Esophagus muscularis mucosa (tissue), 4 donors: ENCODE results near the gene GIMAP6. TPM values are rescaled to one million over a fixed set of nuclear protein-coding genes. Genes with fewer than 3 reads are reported as not detected.
"Not testable (repeated sequence)": the region's sequence is repeated elsewhere in the genome, so short reads cannot be mapped to it uniquely, and the experiment has no call there.

Source experiments
- DNase-seq: peaks from one replicate; pipeline ENCODE4 v3.0.0-alpha.2; 2017; ENCODE audit errors: extremely low spot score
- H3K27ac ChIP-seq, 4 donors: fragments of 200-600 bp; sonication (generic); replicated peaks in 1 of 4; 1 replicate in 3 of 4; 2 replicates in 1 of 4; pipeline ENCODE4 v1.5.1; 2016 to 2019; ENCODE audit warnings: mild to moderate bottlenecking in 1 of 4
- H3K27me3 ChIP-seq, 4 donors: fragments of 200-600 bp; sonication (generic); one replicate each; pipeline versions ENCODE4 v1.5.1 to v1.6.0; 2016 to 2019
- H3K36me3 ChIP-seq, 4 donors: fragments of 200-600 bp; sonication (generic); one replicate each; pipeline ENCODE4 v1.5.1; 2016 to 2019
- H3K4me1 ChIP-seq, 4 donors: fragments of 200-600 bp; sonication (generic); one replicate each; pipeline ENCODE4 v1.5.1; 2016 to 2019
- H3K4me3 ChIP-seq, 4 donors: fragments of 200-600 bp; sonication (generic); 1 replicate in 2 of 4; 2 replicates in 2 of 4; pipeline ENCODE4 v1.5.1; 2016 to 2019; ENCODE audit warnings: mild to moderate bottlenecking in 4 of 4, moderate library complexity in 1 of 4
- H3K9me3 ChIP-seq, 4 donors: fragments of 200-600 bp; sonication (generic); 1 replicate in 3 of 4; 2 replicates in 1 of 4; pipeline ENCODE4 v1.5.1; 2016 to 2019
- EP300 ChIP-seq: sonication (generic); formaldehyde crosslinking; IDR thresholded peaks from one replicate; pipeline ENCODE4 v1.6.1; 2017; ENCODE audit warnings: antibody characterized with exemption
- POLR2A ChIP-seq: fragments of 450-650 bp; IDR thresholded peaks from one replicate; pipeline ENCODE4 v1.6.1; 2017; ENCODE audit warnings: antibody characterized with exemption, moderate library complexity, mild to moderate bottlenecking, low read depth
- POLR2AphosphoS5 ChIP-seq, 2 donors: sonication (generic); formaldehyde crosslinking; IDR thresholded peaks; one replicate each; pipeline ENCODE4 v1.6.1; 2017; ENCODE audit warnings: antibody characterized with exemption in 2 of 2
- WGBS: methylation state at CpG from one replicate; pipeline ENCODE4 v1.1.5; 2018; 5-methylcytosine and 5-hydroxymethylcytosine counted together
- intact Hi-C: fragments of 100-400 bp; cut with DNase I; formaldehyde crosslinking; loops from one replicate; pipeline ENCODE4 v1.15.1; 2023
- total RNA-seq, 4 donors: library from RNA; depleted of rRNA; stranded (reverse); fragments of >200 nt; gene quantifications; one replicate each; pipeline versions ENCODE4 v1.1.0 to v1.2.1, GENCODE V29; 2016
- TF ChIP-seq, protein P1 (sequence below), 3 experiments: fragments of 200-600 bp in 2 of 3; fragments of 450-650 bp in 1 of 3; sonication (generic) in 2 of 3; IDR thresholded peaks; one replicate each; pipeline ENCODE4 v1.5.1; 2017 to 2019; ENCODE audit warnings: antibody characterized with exemption in 3 of 3, mild to moderate bottlenecking in 2 of 3, moderate library complexity in 1 of 3

Gene GIMAP6
- total RNA-seq, 4 donors from 2014 or later = 25.7 to 45.9 (median 37.2) TPM

DNA sequence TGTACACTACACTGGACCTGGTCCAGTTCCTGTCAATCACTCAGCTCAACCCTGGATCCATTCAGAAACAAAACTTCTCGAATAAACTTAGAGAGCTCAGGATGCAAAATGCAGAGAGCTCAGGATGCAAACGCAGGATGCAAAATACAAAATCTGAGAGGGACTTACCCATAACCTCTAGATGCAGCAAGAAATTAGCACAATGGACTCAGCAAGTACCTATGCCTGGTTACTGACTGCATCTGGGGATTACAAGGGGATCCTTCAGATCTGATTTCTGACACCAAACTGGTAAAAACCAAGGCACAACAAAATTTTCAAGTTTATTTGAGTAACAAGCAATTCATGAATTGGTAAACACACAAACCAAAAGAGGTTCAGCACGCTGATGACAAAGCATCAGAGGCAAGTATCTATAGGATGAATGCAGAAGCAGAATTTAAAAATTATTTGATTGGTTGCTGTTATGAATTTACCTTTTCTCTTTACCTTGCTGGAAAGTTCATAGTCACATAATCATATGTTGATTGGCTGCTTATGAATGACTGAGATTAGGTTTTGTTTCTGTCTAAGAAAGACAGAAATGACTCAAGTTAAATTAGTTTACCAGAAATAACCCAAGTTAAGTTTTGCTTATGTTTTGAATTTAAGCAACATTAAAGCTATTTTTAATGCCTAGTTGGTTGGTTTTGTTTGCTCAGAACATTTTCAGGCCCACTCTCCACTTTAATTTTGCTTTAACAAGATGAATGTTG lies 11.4 kb downstream of the GIMAP6 start:
- TF ChIP-seq POLR2A (no peak), EP300 (no peak), POLR2AphosphoS5 (IDR thresholded peaks at IDR 0.05) (no peak)
- TF ChIP-seq, protein P1, sequence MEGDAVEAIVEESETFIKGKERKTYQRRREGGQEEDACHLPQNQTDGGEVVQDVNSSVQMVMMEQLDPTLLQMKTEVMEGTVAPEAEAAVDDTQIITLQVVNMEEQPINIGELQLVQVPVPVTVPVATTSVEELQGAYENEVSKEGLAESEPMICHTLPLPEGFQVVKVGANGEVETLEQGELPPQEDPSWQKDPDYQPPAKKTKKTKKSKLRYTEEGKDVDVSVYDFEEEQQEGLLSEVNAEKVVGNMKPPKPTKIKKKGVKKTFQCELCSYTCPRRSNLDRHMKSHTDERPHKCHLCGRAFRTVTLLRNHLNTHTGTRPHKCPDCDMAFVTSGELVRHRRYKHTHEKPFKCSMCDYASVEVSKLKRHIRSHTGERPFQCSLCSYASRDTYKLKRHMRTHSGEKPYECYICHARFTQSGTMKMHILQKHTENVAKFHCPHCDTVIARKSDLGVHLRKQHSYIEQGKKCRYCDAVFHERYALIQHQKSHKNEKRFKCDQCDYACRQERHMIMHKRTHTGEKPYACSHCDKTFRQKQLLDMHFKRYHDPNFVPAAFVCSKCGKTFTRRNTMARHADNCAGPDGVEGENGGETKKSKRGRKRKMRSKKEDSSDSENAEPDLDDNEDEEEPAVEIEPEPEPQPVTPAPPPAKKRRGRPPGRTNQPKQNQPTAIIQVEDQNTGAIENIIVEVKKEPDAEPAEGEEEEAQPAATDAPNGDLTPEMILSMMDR (IDR thresholded peaks at IDR 0.05) = no peak
- Histone ChIP-seq H3K4me3 (no peak overlapping the region), H3K27ac (no peak overlapping the region), H3K27me3 (no peaks in the 10 kb centered on the region), H3K36me3 (no peaks in the 10 kb centered on the region), H3K9me3 (no peaks in the 10 kb centered on the region), H3K4me1 (no peaks in the 10 kb centered on the region)
- no peak for DNase-seq
- intact Hi-C loops = no loop called here
- 68% methylated on average over 3 of the region's 3 CpGs for WGBS

DNA sequence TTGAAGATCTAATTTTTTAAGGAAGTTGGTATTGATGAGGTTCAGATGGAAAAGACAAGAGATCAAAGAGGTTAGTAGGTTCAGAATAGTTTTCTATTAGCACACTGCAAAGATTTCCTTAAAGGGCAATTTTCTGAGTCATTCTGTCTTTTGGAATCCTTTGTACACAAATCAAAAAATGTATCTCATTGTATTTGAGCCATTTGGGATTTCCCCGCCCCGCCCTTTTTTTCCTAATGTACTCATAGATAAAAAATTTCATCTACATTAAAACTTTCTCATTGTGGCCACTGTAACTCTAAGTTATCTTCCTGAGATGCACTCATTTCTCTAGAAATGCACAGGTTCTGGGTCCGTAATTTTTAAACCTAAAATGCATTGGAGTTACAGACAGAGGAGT lies 12.1 kb downstream of the GIMAP6 start:
- Histone ChIP-seq H3K4me3 (no peak overlapping the region), H3K27me3 (no peaks in the 10 kb centered on the region), H3K27ac (no peak overlapping the region), H3K4me1 (no peaks in the 10 kb centered on the region), H3K9me3 (no peaks in the 10 kb centered on the region), H3K36me3 (no peaks in the 10 kb centered on the region)
- intact Hi-C loops = no loop called here
- TF ChIP-seq EP300 (no peak), POLR2AphosphoS5 (IDR thresholded peaks at IDR 0.05) (no peak), POLR2A (no peak)
- TF ChIP-seq, protein P1 (IDR thresholded peaks at IDR 0.05) = no peak
- DNase-seq = no peak
- WGBS = 79% methylated on average over 3 of the region's 3 CpGs

DNA sequence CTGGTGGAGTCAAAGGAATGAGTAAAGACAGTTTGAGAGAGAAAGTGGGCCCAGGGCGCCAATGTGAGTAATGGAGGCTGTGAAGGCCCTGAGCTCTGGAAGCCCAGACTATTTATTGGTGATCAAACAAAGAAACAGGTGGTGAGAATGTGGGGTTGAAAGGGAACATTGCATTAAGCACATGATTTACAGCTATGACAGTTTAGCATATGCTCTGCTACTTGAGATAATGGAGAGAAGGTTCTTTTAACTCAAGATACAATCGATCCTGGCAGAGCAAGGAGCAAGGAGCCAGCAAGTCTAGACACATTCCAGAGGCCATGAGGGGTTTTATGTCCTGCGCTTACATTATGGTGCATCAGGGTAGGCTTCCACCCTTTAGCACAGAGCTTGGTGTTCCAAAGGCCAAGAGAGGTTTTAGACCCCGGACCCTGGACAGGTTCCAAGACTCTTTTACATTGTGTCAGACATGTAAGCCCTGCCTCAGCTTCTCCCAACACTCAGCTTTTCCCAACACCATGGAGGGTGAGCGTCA lies 16.9 kb downstream of the GIMAP6 start:
- 71% methylated on average over 4 of the region's 5 CpGs for WGBS

DNA sequence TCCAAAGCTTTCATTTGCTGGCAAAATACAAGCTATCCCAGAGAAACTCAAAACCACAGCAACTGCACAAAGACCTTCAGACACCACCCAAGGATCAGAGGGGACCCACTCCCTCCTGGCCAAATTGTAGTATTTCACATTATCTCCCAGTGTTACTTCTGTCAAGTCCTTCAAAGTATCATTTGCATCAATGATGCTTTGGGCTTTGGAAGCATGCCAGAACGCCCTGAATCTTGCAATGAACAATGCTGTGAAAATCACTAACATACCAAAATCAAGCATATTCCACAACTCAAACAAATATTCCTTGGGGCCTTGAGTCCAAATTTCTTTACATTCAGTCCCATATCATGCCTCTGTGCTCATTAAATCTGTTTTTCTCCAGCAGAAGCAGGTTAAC lies 17.8 kb downstream of the GIMAP6 start:
- DNase-seq, H3K4me3 ChIP-seq, H3K4me1 ChIP-seq, H3K27me3 ChIP-seq, H3K9me3 ChIP-seq, intact Hi-C loops, H3K36me3 ChIP-seq, H3K27ac ChIP-seq: not testable (repeated sequence)
- 81% methylated on average over 1 of the region's 1 CpG for WGBS

More for the DNA sequence above, 16.9 kb downstream of the GIMAP6 start:
- H3K27ac ChIP-seq, H3K4me1 ChIP-seq, intact Hi-C loops, H3K9me3 ChIP-seq, H3K4me3 ChIP-seq, H3K27me3 ChIP-seq, DNase-seq, H3K36me3 ChIP-seq: not testable (repeated sequence)

DNA sequence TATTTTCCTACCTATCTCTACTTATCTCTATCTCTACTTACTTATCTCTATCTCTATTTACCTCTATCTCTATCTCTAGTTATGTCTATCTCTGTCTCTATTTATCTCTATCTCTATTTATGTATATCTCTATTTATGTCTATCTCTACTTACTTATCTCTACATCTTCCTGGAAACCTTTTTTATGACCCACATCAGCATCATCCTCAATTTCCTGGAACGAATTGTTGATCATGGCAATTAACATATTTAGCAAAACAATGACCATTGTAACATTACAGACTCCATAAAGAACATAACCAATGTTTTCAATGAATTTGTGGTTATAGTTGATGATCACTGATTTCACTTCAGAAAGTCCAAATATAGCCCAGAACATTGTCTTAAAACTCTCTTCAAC lies 18.3 kb downstream of the GIMAP6 start:
- WGBS = 71% methylated on average over 1 of the region's 1 CpG
- Histone ChIP-seq H3K27ac (no peak overlapping the region), H3K27me3 (no peaks in the 10 kb centered on the region), H3K36me3 (no peaks in the 10 kb centered on the region), H3K4me3 (no peak overlapping the region), H3K9me3 (no peaks in the 10 kb centered on the region), H3K4me1 (no peaks in the 10 kb centered on the region)
- intact Hi-C loops = no loop called here
- TF ChIP-seq POLR2AphosphoS5 (IDR thresholded peaks at IDR 0.05) = no peak
- TF ChIP-seq EP300 = no peak
- no peak for TF ChIP-seq POLR2A
- TF ChIP-seq, protein P1 (IDR thresholded peaks at IDR 0.05) = no peak
- no peak for DNase-seq

DNA sequence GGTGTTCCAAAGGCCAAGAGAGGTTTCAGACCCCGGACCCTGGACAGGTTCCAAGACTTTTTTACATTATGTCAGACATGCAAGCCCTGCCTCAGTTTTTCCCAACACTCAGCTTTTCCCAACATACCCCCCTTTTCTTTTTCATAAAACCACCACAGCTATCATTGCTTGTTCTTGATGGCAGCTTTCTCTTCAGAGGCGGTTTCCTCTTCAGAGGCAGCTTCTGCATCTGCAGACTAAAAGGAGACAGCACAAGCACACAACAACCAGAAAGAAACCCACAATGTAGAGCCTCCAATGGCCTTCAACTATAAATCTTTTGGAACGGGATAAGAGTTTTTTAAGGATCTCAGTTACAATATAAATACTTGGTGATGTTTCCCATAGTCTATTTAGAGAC lies 19.3 kb downstream of the GIMAP6 start:
- intact Hi-C loops = no loop called here
- WGBS = 68% methylated on average over 3 of the region's 3 CpGs
- TF ChIP-seq, protein P1 (IDR thresholded peaks at IDR 0.05) = no peak
- TF ChIP-seq POLR2AphosphoS5 (IDR thresholded peaks at IDR 0.05) (no peak), EP300 (no peak), POLR2A (no peak)

More for the DNA sequence above, 19.3 kb downstream of the GIMAP6 start:
- Histone ChIP-seq H3K4me1 (no peaks in the 10 kb centered on the region), H3K27me3 (no peaks in the 10 kb centered on the region), H3K4me3 (no peak overlapping the region), H3K9me3 (no peaks in the 10 kb centered on the region), H3K27ac (no peak overlapping the region), H3K36me3 (no peaks in the 10 kb centered on the region)
- DNase-seq = no peak
